ENCODE measurements around the gene ZDHHC19.

Gene ZDHHC19

DNA sequence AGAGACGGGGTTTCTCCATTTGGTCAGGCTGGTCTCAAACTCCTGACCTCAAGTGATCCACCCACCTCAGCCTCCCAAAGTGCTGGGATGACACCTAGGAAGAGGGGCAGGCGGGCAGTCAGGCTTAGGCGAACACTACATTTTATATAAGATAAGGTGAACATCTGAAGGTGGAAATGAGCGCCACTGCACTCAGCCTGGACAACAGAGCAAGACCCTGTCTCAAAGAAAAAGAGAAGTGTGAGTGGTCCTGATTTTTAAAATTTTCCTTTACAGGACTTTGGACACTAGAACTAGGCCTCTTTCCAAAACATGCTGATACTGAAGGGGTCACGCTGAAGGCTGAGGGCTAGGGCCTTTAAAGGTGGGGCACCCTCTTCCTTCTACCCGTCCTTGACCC, 48.0 kb downstream of the ZDHHC19 start:
- in situ Hi-C loops (cut with MboI; ENCODE audit: low sequenced_read_pairs) = no loop called here

DNA sequence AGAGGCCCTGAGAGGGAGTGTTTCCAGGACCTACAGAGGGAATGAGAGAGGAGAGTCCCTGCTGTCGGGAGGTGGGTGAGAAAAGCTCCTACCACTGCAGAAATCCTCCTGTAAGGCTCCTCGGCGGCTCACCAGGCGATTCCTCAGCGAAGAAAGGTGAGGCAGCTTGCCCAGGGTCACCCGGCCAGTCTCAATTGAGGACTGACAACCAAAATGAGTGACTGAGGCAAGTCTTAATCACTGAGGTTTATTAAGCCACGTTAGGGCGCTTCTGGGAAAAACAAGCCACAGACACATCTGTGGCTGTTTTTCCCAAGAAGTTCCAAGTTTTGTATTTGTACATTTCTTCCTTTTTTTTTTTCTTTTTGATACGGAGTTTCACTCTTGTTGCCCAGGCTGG, 48.5 kb downstream of the ZDHHC19 start:
- in situ Hi-C loops (cut with MboI; ENCODE audit: low sequenced_read_pairs) = no loop called here

DNA sequence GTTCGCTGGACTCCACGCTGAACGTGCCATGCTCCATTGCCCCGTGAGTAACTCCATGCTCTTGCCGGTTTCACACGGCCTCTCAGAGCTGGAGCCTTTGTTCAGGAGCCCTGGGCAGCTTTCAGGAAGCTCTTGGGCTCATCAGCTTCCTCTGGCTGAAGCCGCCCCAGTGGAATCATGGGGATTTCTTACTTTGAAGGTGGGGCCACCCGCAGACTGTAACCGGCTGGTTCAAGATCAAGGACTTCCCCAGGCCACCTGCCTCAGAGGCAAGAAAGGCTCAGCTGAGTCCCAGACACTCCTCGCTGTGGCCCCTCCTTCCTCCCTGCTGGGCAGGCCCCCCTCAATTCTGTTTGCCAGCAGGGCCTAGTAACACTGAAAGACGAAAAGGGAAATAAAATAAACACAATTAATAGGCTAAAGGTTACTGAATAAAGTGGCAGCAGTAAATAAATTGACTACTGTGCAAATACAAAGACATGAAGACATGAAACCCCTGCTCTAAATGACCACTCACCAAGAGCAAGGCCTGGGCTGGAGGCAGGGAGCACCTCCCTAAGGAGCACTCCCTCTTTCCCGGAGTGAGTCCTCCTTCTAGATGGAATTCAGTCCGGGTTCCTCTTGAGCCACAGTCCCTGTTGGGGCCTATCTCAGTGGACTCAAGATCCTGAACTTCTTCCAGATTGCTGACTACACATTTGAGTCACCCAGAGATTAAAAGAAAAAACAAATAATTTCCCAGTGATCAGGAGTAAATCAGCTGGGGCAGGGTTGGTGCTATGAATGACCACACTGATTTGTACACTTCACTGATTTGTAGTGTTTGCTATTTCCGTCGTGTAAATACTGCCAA, 51.0 kb downstream of the ZDHHC19 start:
- in situ Hi-C loops (cut with MboI; ENCODE audit: low sequenced_read_pairs) = no loop called here

DNA sequence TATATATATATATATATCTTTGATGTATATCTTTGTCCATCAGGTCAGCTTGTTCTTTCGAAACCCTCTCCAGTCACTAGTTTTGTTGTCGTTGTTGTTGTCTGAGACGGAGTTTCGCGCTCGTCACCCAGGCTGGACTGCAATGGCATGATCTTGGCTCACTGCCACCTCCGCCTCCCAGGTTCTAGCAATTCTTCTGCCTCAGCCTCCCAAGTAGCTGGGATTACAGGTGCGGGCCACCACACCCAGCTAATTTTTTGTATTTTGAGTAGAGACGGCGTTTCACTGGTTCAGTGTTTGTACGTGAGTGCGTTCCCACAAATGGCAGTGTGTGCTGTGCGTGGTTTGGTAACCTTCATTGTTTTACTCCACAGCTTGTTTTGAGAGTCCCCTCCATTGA, 51.7 kb downstream of the ZDHHC19 start:
- in situ Hi-C loops (cut with MboI; ENCODE audit: low sequenced_read_pairs) = no loop called here

DNA sequence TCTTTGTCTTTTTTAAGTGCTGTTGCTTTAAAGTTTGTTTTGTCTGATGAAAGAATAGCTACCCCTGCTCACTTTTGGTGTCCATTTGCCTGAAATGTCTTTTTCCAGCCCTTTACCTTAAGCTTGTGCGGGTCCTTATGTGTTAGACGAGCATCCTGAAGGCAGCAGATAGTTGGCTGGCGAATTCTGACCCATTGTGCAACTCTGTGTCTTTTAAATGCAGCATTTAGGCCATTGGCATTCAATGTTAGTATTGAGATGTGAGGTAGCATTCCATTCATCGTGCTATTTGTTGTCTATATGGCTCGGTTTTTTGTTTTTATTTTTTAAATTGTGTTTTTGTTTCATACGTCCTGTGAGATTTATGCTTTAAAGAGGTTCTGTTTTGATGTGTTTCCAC, 55.0 kb downstream of the ZDHHC19 start:
- in situ Hi-C loops (cut with MboI; ENCODE audit: low sequenced_read_pairs) = no loop called here

DNA sequence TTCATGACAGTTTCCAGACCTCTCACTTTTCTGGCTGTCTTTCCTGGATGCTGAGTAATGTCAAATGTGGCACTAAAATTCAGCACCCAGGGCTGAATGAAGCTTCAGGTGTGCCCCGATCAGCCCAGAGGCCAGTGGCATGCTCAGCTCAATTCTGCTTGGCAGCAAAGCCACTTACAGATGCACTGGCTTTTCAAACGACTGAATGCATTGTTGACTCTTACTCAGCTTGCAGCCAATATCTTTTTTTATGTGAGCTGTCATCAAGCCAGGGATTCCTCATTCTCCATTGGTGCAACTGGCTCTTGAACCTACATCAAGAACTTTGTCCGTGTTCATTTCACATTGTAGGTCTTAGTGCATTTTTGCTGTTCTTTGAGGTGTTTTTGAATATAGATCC, 60.7 kb downstream of the ZDHHC19 start:
- in situ Hi-C loops (cut with MboI; ENCODE audit: low sequenced_read_pairs) = no loop called here

DNA sequence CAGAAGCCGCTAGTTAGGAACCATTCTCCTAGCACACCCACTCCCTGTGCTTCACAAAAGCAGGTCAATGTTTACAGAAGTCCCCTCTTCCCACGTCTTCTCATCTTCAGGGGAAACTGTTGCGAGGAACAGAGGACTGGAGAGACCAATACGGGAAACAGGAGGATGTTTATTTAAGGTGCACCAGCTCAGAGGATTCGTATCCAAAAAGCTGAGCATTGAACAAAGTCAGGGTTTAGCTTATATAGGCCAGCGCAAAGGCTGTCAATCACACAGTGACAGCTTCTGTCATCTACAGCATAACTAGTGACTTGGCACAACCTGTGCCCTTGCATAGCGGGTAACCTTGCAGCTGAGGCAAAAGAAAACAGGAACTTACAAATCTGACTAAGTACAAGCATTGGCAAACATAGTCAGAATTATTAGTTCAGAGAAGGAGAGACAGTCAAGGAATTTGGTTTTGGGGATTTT, 61.3 kb downstream of the ZDHHC19 start:
- in situ Hi-C loops (cut with MboI; ENCODE audit: low sequenced_read_pairs) = no loop called here

DNA sequence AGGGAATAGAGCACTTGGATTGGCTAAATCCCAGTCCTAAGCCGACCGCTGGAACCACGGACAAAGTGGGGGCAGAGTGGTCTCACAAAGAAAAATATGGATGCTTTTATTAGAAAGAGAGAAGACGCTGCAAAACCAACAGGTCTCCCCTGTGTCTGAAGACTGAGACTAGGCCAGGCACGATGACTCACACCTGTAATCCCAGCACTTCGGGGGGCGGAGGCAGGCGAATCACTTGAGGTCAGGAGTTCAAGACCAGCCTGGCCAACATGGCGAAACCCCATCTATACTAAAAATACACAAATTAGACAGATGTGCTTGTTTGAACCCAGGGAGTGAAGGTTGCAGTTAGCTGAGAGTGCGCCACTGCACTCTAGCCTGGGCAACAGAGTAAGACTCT, 61.8 kb downstream of the ZDHHC19 start:
- in situ Hi-C loops (cut with MboI; ENCODE audit: low sequenced_read_pairs) = no loop called here

Data from HL-60/S4 (cell line).